PC-9 (cell line): Measurements from ENCODE around the gene OSBPL10.

ENCODE experiments used
- CTCF ChIP-seq: fragments of 200-600 bp; sonication (generic); conservative IDR thresholded peaks from 2 replicates; pipeline ENCODE4 v1.6.1; 2017; ENCODE audit warnings: mixed run types, antibody characterized with exemption, mild to moderate bottlenecking, moderate library complexity
- EZH2 ChIP-seq: fragments of 200-600 bp; sonication (generic); IDR thresholded peaks from 2 replicates; pipeline ENCODE4 v1.8.0; 2017; ENCODE audit warnings: antibody characterized with exemption, low read depth

- TF ChIP-seq CTCF = no peak
- TF ChIP-seq EZH2 = no peak
Measured at GRCh38 chr3:31952205-31952604, 28.9 kb downstream of the OSBPL10 start.
